GM19035 (cell line): Measurements from ENCODE around the gene SCRT2.
"Not testable (repeated sequence)": the region's sequence is repeated elsewhere in the genome, so short reads cannot be mapped to it uniquely, and the experiment has no call there.

Source experiments
- ATAC-seq: cut with Tn5 transposase; IDR thresholded peaks from one replicate; pipeline ENCODE4 v1.9.1; 2021; ENCODE audit not compliant: unreplicated experiment

SCRT2 gene

DNA sequence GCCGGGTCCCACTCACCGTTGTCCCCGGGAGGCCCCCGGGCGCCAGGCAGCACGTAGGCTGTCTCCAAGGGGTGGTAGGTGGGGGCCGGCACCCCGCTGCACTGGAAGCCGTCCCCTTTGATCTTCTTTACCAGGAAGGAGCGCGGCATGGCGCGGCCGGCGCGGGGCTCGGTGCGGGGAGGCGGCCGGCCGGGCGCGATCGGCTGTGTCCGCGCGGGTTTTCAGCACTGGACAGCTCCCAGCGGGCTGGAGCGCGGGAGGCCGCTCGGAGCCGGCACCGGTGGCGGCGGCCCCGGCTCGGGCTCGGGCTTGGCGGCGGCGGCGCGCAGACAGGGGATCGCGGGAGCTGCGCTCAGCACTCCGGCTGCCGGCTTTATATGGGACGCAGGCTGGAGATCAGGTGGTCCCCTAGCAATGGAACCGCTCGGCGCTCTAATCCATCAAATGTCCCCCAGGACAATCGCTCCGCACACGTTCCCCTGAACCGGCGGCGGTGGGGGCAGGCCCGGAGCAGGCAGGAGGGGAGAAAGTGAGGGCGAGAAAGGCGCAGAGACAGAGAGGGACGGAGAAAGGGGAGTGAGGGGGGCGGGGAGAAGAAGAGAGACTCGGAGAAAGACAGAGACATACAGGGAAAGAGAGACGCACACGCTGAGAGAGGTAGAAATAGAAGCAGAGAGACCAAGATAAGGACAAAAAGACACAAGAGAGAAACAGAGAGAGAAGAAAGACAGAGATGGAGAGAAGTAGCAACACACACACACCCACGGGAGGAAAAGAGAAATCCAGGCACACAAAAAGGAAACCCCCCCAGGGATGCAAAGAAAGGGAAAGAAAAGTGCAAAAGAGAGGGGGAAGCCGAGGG lies at the start of gene SCRT2:
Gene SCRT2, minus strand, starts transcription at position 350 of the 862 bp plus-strand sequence. Its CDS starts 201 bp downstream, at position 149.
- ATAC-seq = no peak

GRCh38 chr20:724797-725196 lies 49.2 kb upstream of the SCRT2 start:
- ATAC-seq = not testable (repeated sequence)

DNA sequence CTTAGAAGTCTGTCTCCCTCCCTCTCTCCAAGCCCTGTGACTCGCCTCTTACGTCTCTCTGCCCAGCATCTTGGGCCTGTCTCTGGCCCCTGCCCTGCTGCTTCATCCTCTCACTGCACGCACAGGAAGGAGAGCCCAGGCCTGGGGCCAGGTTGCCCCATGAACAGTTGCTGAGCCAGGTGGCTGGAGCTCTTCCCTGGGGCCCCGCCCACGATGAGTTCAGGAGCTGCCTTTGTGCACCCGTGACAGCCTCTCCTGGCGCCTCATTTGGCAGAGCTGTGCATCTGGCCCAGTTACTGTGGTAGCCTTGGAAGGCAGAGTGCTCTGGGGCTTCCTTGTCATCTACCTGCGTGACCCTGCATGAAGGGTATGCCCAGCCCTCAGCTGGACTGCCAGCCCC lies 48.2 kb upstream of the SCRT2 start:
- no peak for ATAC-seq

GRCh38 chr20:722822-723644 lies 47.4 kb upstream of the SCRT2 start:
- ATAC-seq = no peak

DNA sequence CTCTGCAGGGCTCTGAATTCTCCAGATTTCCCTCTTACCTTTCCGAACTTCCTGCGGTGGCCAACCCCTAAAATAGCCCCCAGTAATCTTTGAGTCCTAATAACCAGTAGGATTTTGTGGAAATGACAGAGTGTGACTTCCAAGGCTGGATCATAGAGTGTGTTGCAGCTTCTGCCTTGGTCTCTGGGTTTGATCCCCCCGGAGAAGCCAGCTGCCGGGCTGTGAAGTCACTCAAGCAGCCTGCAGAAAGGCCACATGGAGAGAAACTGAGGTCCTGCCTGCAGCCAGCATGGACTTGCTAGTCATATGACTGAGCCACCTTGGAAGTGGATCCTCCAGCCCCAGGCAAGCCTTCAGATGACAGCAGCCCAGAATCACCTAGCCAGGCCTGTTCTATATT lies 46.3 kb upstream of the SCRT2 start:
- ATAC-seq = no peak

DNA sequence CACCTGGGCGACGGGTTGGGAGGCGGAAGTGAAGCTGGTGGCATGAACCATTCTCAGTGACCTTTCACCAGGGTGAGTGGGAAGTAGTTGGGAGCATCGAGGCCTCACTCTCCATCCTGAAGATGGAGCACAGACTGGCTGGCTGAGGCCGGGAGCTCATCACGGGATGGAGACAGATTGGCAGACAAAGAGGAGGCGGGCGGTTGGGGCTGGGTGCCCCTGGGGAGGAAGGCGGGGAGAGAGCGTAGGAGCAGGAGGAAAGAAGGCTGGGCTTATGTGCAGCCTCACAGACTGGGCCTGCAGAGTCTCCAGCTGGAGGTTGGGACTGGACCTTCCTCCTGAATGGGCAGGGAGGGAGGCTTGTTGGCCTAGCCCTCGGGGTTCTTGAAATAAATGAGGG lies 44.2 kb upstream of the SCRT2 start:
- ATAC-seq = no peak

DNA sequence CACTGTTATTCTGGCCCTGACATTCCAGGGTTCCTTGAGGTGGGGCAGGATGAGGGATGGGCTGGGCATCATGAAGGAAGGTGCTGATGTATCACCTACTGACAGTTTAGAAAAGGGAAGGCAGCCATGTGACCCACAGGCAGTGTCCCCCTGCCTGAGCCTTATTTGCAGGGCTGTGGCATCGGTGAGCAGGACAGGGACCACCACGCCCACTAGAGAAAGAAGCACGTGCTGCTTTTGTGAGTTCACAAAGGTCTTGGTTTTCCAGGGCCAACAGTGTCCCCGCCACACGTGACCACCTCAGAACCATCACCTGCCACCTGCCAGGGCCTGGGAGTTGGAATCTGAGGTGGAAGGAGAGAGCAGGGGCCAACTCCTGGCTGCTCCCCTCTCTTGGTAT lies 43.5 kb upstream of the SCRT2 start:
- ATAC-seq = no peak

- no peak for ATAC-seq
These were observed 42.2 kb upstream of the SCRT2 start for GRCh38 chr20:717832-718231.

- ATAC-seq = no peak
These were observed 41.7 kb upstream of the SCRT2 start for GRCh38 chr20:717271-717670.

GRCh38 chr20:714453-714852 lies 38.9 kb upstream of the SCRT2 start:
- ATAC-seq = no peak

DNA sequence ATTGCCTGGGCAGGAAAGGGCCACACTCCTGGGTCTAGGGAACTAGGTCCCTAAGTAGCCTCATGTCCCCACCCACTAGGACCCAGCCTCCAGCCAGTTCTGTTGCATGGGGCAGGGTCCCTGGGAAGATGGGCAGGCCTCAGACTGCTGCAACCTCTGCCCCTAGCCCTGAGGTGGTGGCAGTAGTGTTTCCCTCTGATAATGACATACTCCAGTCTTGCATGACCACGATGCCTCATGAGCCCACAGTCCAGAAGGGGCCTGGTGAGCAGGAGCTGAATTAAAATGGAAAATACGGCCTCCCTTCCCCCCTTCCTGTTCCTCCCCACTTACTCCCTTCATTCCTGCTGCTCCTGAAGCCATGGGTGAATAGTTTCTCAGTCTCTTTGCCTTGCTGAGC lies 36.0 kb upstream of the SCRT2 start:
- ATAC-seq = no peak

DNA sequence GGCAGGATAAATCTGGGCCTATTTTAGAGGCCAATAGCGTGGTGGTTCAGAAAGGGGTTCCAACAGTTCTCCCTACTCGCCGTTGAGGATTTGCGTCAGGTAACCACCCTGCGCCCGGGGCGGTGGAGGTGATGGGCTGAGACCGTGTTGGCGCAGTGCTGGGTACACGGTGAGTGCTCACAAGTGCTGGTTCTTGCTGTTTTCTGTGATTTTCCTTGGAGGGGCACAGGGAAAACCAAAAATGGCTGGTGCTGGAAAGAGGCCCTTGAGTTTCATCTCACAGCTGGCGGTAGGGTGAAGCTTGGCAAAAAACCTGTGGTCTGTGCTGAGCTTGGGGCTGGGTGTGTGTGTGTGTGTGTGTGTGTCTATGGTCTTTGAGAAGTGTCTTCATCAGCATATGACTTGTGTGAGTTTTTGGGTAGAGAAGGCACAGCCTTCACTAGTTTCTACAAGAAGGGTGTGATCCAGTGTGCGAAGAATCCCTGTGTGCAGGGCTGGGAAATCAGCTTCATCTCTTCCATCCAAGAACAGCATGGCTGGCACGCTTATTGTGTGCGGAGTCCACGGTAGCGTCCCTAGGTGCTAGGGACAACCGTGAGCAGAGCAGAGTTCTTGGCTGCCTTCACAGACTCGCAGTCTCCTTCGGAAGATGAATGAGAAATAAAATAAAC lies 35.3 kb upstream of the SCRT2 start:
- no peak for ATAC-seq

DNA sequence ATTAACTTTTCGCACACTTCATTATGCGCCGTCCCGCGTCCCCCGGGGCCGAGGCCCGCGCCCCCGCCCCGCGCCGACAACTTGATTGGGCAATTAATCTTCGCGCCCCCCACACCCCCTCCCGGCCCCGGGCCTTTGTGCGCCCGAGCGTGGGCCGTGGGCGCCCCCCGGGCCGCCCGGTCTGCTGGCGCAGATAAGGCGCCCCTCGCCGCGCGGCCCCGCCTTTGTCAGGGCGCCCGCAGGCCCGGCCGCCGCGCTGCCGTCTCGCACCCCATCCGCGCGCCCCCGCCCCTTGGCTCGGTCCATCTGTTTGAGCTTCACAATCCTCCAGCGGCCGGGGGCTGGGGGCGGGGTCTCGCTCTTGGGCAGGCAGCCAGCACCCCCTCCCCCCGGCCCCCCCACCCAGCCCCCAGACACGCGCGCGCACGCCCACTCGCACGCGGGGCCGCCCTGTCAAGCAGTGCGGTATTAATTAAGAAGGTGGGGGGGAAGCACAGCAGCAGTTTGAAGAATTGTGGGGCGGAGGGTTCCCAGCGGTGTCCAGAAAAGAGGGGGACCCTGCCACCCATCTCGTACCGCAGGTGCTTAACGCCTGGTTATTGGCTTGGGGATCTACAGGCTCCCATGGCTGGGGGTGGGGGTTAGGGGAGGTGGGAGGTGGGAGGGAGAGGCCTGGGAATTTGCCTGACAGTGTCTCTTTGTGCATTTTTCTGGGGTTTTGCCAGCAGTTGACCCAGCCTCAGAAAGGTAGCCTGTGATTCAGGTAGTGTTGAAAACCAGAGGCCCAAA lies 34.6 kb upstream of the SCRT2 start:
- no peak for ATAC-seq

GRCh38 chr20:709423-709822 lies 33.8 kb upstream of the SCRT2 start:
- no peak for ATAC-seq

GRCh38 chr20:708956-709355 lies 33.4 kb upstream of the SCRT2 start:
- ATAC-seq = no peak

GRCh38 chr20:707451-708110 lies 32.0 kb upstream of the SCRT2 start:
- ATAC-seq = no peak

DNA sequence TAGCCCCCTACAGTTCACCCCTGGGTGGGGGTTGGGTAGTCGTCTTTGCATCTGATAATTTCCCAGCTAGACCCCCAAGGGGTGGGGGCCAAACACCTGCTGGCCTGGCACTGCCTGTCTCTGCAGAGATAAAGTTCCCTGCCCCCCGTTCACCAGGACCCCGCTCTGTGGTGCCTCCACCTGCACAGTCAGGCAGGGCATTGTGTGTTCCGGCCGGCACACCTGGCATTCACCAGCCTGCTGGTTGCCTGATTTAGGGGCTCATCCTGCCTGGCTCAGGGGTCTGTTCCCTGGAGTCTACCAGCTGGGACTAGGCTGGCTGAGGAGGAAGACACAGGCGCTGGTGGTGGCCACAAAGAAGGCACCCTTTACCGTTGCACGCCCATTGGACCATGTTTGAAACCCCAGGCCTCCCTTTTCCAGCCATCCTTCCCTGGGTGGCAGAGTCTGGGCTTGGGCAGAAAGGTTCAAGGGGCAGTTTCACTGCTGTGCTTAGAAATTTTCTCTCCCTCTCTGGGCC lies 30.8 kb upstream of the SCRT2 start:
- no peak for ATAC-seq

GRCh38 chr20:704726-705125 lies 29.1 kb upstream of the SCRT2 start:
- no peak for ATAC-seq

GRCh38 chr20:703426-703825 lies 27.8 kb upstream of the SCRT2 start:
- no peak for ATAC-seq

DNA sequence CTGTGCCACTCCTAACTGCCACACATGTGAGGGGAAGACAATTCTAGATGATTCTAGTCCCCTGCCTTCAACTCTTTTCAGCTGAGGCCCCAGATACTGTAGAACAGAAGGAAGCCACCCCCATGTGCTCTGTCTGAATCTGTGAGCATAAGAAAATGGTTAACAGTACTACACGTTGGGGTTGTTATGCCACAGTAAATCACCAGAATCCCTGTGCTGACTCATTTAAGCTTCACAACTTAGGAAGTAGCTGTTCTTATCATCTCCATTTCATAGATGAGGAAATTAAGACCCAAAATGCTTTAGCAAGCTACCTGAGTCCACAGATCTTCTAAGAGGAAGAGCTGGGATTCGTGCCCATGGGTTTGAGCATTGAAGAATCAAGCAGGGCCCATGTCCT lies 27.4 kb upstream of the SCRT2 start:
- ATAC-seq = no peak
